ENCODE measurements around the gene ASPHD2.

GRCh38 chr22:26383968-26384556 is 45.0 kb upstream of the ASPHD2 start:
- TF ChIP-seq, protein P1, sequence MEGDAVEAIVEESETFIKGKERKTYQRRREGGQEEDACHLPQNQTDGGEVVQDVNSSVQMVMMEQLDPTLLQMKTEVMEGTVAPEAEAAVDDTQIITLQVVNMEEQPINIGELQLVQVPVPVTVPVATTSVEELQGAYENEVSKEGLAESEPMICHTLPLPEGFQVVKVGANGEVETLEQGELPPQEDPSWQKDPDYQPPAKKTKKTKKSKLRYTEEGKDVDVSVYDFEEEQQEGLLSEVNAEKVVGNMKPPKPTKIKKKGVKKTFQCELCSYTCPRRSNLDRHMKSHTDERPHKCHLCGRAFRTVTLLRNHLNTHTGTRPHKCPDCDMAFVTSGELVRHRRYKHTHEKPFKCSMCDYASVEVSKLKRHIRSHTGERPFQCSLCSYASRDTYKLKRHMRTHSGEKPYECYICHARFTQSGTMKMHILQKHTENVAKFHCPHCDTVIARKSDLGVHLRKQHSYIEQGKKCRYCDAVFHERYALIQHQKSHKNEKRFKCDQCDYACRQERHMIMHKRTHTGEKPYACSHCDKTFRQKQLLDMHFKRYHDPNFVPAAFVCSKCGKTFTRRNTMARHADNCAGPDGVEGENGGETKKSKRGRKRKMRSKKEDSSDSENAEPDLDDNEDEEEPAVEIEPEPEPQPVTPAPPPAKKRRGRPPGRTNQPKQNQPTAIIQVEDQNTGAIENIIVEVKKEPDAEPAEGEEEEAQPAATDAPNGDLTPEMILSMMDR (IDR thresholded peaks at IDR 0.05): no peak
- TF ChIP-seq POLR2A (IDR thresholded peaks at IDR 0.05): no peak

All from lower leg skin (tissue), 3 donors.